GM23338 (cell line): ENCODE results near the gene ING4.

Experiments used
- CREB1 ChIP-seq: fragments of 250-450 bp; sonication (Bioruptor Pico); IDR thresholded peaks from 2 replicates; pipeline ENCODE4 v1.5.0; 2020; ENCODE audit warnings: low read depth, mild to moderate bottlenecking, moderate library complexity
- CTCF ChIP-seq, 2 experiments: fragments of 200-600 bp in 1 of 2; sonication (generic) in 1 of 2; conservative IDR thresholded peaks; 2 replicates each; pipeline versions ENCODE4 v1.5.1 to v1.6.1; 2016 to 2017; ENCODE audit warnings: antibody characterized with exemption in 2 of 2, low read depth in 2 of 2, mild to moderate bottlenecking in 2 of 2, moderate library complexity in 1 of 2
- ETS1 ChIP-seq: IDR thresholded peaks from 2 replicates; pipeline ENCODE4 v1.6.1; 2016; ENCODE audit warnings: antibody characterized with exemption
- EZH2 ChIP-seq: fragments of 200-600 bp; sonication (generic); IDR thresholded peaks from one replicate; pipeline ENCODE4 v1.8.0; 2017; ENCODE audit warnings: antibody characterized with exemption, mild to moderate bottlenecking, low read depth; ENCODE audit not compliant: unreplicated experiment
- EZH2phosphoT487 ChIP-seq: fragments of 200-600 bp; sonication (generic); IDR thresholded peaks from one replicate; pipeline ENCODE4 v1.8.1; 2018; ENCODE audit warnings: antibody characterized with exemption; ENCODE audit not compliant: unreplicated experiment
- NANOG ChIP-seq: IDR thresholded peaks from 2 replicates; pipeline ENCODE4 v1.6.1; 2016; ENCODE audit warnings: antibody characterized with exemption, borderline replicate concordance
- POLR2AphosphoS5 ChIP-seq: IDR thresholded peaks from 2 replicates; pipeline ENCODE4 v1.6.1; 2016; ENCODE audit warnings: antibody characterized with exemption, low read depth
- REST ChIP-seq: IDR thresholded peaks from one replicate; pipeline ENCODE4 v1.6.1; 2018; ENCODE audit warnings: antibody characterized with exemption; ENCODE audit not compliant: unreplicated experiment
- STAT1 ChIP-seq: IDR thresholded peaks from one replicate; pipeline ENCODE4 v1.6.1; 2016; ENCODE audit warnings: antibody characterized with exemption; ENCODE audit not compliant: unreplicated experiment
- ZNF462 ChIP-seq: fragments of 250-450 bp; sonication (Bioruptor Pico); IDR thresholded peaks from 2 replicates; pipeline ENCODE4 v1.5.0; 2020; ENCODE audit warnings: mild to moderate bottlenecking, moderate library complexity

- TF ChIP-seq POLR2AphosphoS5 (no peak), CTCF (conservative IDR thresholded peaks at IDR 0.05; ENCODE audit: low read depth in 2 of 2) (no peak), EZH2 (no peak), EZH2phosphoT487 (no peak), ETS1 (no peak), REST (no peak), STAT1 (no peak), NANOG (no peak), CREB1 (CRISPR knock-in tag) (no peak), ZNF462 (CRISPR knock-in tag) (no peak)
These were observed 54.2 kb downstream of the ING4 start for GRCh38 chr12:6608592-6609281.
